Measurements from ENCODE around the gene SDR9C7. TPM values are rescaled to one million over a fixed set of nuclear protein-coding genes. Genes with fewer than 3 reads are reported as not detected.

The SDR9C7 gene
- total and polyA plus RNA-seq, 2 of the 8 experiments (the other 6 are each of a cell fraction or from before 2014, with no cell fraction given): 0.11 TPM; not detected in 1

DNA sequence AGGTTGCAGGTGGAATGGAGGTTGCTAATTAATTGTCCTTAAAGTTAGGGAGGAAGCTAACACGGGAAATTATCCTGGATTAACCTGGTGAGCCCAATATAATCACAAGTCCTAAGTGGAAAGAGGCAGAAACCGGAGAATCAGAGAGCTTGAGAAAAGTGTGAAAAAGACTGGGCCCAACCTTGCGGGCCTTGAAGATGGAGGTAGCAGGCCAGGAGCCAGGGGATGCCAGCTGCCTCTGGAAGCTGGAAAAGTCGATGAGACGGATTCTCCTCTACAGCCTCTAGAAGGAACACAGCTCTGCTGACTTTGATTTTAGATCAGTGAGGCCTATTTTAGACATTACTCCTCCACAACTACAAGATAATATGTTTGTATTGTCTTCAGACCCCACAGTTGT lies 2.1 kb downstream of the SDR9C7 start:
- Histone ChIP-seq H2BK12ac (ENCODE audit: low read depth, low read length) (no peak overlapping the region), H4K91ac (replicated peaks; ENCODE audit: insufficient read length, low read length) (no peak overlapping the region), H3K9me3 (ENCODE audit: insufficient read depth in 2 of 2, low read depth in 1 of 2, low read length in 1 of 2) (no peaks in the 10 kb centered on the region), H3K18ac (ENCODE audit: extremely low read depth, low read length) (no peak overlapping the region), H2AK5ac (ENCODE audit: low read depth, low read length) (no peak overlapping the region), H2AFZ (ENCODE audit: low read length) (peak overlapping the region; percentile 79; the same call in 1 of the 2 replicates), H4K5ac (ENCODE audit: insufficient read length, low read depth, low read length) (no peak overlapping the region), H4K8ac (ENCODE audit: extremely low read depth, insufficient read depth, low read length) (no peak overlapping the region), H3K79me2 (ENCODE audit: control insufficient read depth in 1 of 2, insufficient read depth in 2 of 2, low read length in 2 of 2) (no peaks in the 10 kb centered on the region), H3K4me2 (ENCODE audit: insufficient read depth in 1 of 2, low read depth in 2 of 2, low read length in 2 of 2) (no peak overlapping the region), H3K4ac (replicated peaks; ENCODE audit: insufficient read length, low read depth, low read length) (no peak overlapping the region), H3K14ac (ENCODE audit: insufficient read length) (no peak overlapping the region), H2BK15ac (ENCODE audit: low read length) (no peak overlapping the region), H3K23me2 (ENCODE audit: low read depth, low read length) (no peaks in the 10 kb centered on the region), H3K56ac (replicated peaks; ENCODE audit: insufficient read length, low read depth, low read length) (no peak overlapping the region), H2BK5ac (ENCODE audit: low read depth, low read length) (no peak overlapping the region; the same call in 1 of the 2 replicates), H3K4me3 (ENCODE audit: extremely low read depth in 1 of 4, insufficient read depth in 2 of 4, low read depth in 3 of 4, low read length in 4 of 4) (no peak overlapping the region), H3K23ac (ENCODE audit: insufficient read length) (no peak overlapping the region), H3K27ac (ENCODE audit: low read depth, low read length) (no peak overlapping the region), H2BK120ac (replicated peaks; ENCODE audit: low read depth, low read length) (no peak overlapping the region), H3K9ac (replicated peaks in 1 of 4; ENCODE audit: extremely low read depth in 1 of 4, low read depth in 3 of 4, low read length in 3 of 4) (no peak overlapping the region), H2BK20ac (ENCODE audit: low read length) (no peak overlapping the region), H3K36me3 (ENCODE audit: control insufficient read depth in 2 of 4, insufficient read depth in 4 of 4, low read length in 3 of 4) (no peaks in the 10 kb centered on the region), H3K79me1 (ENCODE audit: low read depth, low read length) (no peaks in the 10 kb centered on the region), H3K4me1 (replicated peaks in 1 of 4; ENCODE audit: control insufficient read depth in 3 of 4, insufficient read depth in 4 of 4, low read length in 3 of 4) (peaks cover 0 to 9% (median 3%) of the 10 kb centered on the region in 4 experiments; a peak in 6 of 7 replicates), H3K27me3 (replicated peaks in 1 of 4; ENCODE audit: control insufficient read depth in 3 of 4, extremely low read depth in 1 of 4, insufficient read depth in 3 of 4, low read length in 3 of 4) (no peaks in the 10 kb centered on the region), H4K20me1 (replicated peaks in 1 of 2; ENCODE audit: control insufficient read depth in 1 of 2, insufficient read depth in 2 of 2, low read length in 2 of 2) (no peaks in the 10 kb centered on the region)
- POLR2A ChIA-PET (ENCODE audit: partially characterized antibody): interaction anchor here (0.7 to 1.1 kb wide), 3 partner anchors 11 to 69 kb away, joined by 3 to 4 read pairs (median 3); no protein-coding TSS in a partner anchor
- DNase-seq (ENCODE audit: low read depth in 1 of 2, low spot score in 2 of 2) (peak in 1 of 2 experiments; percentile 35), FAIRE-seq (no peak)
- CTCF ChIA-PET (ENCODE audit: partially characterized antibody): interaction anchor here (0.8 to 2.1 kb wide), 5 partner anchors 55 to 175 kb away, joined by 3 to 7 read pairs (median 4); no protein-coding TSS in a partner anchor
- 81% methylated on average over 5 of the region's 5 CpGs; no CpG with 5 or more reads in 1 of the 2 experiments for WGBS, 2 experiments (ENCODE audit: extremely low coverage in 1 of 2, insufficient coverage in 1 of 2, insufficient read length in 1 of 2, insufficient replicate concordance in 2 of 2, low coverage in 1 of 2, low lambda C conversion rate in 2 of 2, missing lambda C conversion rate in 1 of 2)
- TF ChIP-seq, protein P1, sequence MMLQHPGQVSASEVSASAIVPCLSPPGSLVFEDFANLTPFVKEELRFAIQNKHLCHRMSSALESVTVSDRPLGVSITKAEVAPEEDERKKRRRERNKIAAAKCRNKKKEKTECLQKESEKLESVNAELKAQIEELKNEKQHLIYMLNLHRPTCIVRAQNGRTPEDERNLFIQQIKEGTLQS (IDR thresholded peaks at IDR 0.05; ENCODE audit: insufficient read depth, low read depth, low read length): no peak
- TF ChIP-seq, protein P2, sequence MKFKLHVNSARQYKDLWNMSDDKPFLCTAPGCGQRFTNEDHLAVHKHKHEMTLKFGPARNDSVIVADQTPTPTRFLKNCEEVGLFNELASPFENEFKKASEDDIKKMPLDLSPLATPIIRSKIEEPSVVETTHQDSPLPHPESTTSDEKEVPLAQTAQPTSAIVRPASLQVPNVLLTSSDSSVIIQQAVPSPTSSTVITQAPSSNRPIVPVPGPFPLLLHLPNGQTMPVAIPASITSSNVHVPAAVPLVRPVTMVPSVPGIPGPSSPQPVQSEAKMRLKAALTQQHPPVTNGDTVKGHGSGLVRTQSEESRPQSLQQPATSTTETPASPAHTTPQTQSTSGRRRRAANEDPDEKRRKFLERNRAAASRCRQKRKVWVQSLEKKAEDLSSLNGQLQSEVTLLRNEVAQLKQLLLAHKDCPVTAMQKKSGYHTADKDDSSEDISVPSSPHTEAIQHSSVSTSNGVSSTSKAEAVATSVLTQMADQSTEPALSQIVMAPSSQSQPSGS (IDR thresholded peaks at IDR 0.05; ENCODE audit: low read length): no peak
- no peak for TF ChIP-seq EZH2 (IDR thresholded peaks at IDR 0.05; ENCODE audit: low read depth, low read length, severe bottlenecking)

Data from H1 (cell line).